Mesenteric fat pad (tissue), 1 donor: ENCODE measurements around the gene SARDH. TPM values are rescaled to one million over a fixed set of nuclear protein-coding genes. Genes with fewer than 3 reads are reported as not detected.

ENCODE experiments used
- DNase-seq: peaks from one replicate; pipeline ENCODE4 v3.0.0-alpha.2; 2020; ENCODE audit warnings: low spot score
- total RNA-seq: library from RNA; stranded (reverse); fragmentation: NEBNext Ultra II Directional; extraction: Animal tissue kit (Norgen Biotek cat#: 25700); gene quantifications from one replicate; pipeline ENCODE4 v1.2.1, GENCODE V29; 2021
- donor health status: DM: yes; HTN: yes; CAD: no.

SARDH gene
- total RNA-seq, 1 donor from 2014 or later: 0.87 TPM

DNA sequence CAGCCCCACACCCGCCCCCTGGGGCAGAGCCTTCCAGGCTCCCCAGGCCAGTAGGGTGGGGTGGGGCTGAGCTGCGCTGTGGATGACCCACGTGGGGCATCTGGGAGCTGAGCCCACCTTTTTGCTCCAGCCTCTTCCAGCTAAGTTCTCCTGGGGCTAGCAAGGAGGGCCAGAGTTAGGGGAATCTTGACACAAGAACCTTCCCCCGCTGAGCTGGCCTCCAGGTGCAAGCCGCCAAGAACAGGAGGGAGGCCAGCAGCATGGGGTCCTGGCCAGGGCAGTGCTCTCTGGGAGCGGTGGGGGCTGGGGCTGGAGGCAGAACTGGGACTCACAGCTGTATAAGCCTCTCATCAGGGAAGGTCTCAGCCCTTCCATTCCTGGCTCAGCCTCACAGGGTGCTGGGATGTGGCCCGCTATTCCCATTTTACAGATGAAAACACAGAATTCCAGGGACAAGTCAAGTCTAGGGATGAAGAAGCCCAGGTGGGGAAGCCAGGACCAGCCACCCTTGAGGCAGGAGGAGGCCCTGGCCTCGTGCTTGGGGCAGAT lies 21.5 kb downstream of the SARDH start:
- DNase-seq: no peak

DNA sequence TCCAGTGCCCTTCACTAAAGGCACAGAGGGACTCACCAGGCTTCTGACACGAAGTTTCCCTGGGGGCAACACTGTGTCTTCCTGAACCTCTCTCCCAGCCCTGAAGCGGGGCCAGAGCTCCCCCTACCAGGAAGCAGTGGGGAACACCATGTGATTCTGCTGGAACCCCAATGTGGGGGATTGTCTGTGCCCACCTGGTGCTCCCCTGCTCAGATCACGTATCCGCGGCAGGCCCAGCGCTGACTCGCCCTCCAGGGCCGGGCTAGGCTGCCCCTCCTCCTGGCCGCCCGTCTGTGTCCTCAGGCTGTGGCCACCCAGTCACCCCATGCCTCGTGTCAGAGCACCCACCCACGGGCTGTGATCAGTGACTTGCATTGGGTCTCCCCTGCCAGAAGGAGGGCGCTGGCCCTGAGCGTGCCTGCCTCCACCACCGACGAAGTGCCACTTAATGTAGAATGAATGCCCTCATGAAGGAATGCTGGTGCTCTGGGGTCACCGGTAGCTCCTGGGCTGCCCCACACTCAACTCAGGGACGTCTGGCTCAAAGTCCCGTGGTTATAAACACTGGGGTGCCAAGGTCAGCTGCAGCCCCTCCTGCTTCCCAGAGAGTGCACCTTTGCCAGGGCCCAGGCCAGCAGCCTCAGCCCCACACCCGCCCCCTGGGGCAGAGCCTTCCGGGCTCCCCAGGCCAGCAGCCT lies 22.1 kb downstream of the SARDH start:
- no peak for DNase-seq

DNA sequence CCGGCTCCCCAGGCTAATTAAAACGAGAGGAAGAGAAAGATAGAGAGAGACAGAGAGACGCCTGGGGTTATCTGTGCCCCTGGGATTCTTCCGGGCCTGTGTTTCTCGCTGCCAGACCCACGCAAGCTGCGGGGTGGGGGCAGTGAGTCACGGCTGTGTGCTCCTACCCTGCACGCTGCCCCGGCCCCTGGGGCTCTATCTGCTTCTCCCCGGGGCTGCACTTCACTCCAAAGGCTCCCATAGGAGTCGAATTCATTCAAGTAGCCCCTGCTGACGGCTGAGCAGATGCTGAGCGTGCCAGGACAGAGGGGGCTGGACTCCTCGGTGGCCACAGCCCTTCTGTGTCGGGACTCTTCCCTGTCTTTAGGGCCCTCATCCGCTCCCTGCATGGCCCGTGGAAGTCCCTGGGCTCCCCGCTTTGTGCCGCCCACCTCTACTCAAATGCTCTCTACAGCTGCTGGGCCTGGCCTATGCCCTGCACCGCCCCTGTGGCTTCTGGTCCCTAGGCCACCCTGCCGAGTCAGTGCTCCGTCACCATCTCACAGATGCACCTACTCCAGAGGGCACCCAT lies 22.8 kb downstream of the SARDH start:
- no peak for DNase-seq

DNA sequence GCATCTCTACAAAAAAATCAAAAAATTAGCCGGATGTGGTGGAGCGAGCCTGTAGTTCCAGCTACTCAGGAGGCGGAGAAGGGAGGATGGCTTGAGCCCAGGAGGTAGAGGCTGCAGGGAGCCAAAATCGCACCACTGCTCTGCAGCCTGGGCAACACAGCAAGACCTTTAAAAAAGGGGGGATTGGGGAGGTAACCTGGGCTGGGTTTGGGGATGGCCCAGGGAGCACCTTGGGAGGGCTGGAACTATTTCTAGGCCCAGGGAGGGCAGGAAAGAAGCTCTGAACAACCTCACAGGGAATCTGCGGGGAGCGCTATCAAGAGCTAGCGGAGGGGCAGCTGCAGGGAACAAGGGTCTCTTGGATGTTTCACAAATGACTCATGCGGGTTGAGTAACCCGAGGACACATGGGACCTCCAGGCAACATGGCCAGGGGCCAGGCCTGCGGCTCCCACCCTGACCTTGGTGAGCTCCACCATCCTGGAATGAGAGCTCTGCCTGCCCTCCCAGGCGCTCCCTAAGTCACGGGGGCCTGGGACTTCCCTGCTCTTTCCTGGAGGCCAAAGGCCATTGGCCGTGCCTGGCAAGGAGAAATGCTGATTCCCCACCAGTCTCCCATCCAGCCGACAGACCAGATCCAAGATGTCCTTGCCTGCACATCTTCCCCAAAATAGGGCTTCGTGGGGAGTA lies 23.4 kb downstream of the SARDH start:
- no peak for DNase-seq

DNA sequence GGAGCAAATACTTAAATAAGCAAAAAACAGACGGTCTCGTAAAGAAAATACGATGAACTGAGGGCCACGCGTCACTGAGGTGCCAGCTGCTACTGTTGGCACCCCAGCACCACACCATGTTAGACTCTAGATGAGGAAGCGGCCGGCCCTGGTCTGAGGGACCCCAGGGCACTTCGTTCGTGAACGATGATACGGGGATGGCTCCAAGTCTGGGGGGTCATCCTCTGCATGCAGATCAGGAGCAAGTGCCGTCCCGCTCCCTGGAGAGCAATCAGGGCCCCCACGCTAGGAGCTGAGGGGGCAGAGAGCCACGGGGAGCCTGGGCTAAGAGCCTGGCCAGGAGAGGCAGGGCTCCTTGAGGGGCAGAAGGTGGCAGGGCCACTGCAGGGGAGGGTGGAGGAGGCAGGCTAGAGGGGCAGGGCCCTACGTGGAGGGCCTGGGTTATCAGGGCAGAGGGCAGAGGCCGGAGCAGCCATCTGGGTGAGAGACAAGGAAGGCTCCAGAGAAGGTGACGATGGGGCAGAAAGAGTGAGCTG lies 24.1 kb downstream of the SARDH start:
- no peak for DNase-seq

DNA sequence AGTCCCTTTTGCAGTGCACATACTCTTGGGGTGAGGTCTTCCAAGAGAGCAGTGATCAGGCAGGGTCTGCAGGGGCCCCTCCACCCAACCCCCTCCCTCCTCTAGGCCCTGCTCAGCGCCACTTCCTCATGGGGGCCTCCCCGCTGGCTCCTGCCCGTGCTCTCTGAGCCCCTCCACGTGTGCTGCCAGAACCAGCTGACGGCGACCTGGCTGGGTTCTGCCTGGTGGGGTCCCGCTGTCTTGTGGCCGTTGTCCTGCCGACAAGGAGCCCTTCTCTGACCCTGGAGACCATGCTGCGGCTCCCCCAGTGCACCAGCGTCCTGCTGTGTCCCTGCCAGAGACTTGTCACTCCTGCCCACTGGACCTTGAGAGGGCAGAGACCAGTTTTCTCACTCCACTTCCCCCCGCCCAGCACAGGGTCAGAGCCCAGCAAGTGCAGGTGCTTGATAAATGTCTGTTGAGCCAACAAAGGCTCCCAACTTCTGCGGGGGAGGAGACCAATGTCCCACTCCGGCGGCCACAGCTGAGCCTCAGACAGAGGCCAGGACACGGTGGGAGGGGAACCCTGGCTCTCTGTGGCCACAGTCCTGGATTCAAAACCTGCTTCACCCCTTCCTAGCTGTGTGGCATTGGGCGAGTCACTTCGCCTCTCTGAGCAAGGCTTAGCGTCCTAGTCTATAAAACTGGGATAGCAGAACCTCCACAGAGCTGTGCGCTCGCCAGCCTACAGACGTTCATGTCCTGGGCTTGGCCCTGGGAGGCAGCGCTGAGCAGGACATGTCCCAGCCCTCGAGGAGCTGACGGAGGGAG lies 24.8 kb downstream of the SARDH start:
- DNase-seq: no peak

DNA sequence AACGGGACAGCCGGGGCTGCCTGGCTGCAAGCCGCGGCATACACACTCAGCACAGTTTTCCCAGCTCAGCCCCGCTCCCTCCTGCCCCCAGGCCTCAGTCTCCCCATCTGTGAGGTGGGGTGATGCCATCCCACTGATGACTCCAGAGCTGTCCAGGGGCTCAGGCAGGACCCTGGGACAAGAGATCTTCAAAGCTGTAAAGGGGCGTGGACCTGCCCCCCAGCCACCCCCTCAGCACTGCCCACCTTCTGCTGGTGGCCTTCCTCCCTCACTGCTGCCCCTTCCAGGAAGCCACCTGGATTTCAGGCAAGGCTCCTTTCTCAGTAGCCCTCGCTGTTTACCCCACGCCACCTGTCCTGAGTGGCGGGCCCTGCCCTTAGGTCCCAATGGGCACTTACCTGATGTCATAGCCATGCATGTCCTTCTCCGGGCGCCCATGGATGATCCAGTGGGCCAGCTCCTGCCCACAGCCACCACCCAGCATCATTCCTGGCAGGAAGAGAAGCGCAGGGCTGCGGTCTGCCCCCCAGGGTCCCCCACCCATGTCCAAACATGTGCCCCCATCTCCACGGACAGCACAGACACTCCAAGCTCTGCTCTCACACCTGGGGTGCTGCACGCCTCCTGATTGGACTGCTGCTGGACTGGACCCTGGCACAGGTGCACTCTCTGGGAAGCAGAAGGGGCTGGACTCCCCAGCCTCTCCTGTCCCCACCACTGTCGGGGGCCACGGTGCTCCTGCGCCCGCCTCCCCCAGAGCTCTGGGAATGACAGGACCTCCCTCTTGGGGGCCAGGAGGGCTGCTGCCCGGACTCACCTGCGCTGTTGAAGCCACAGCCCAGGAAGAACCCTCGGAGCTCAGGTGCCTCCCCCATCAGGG lies 25.7 kb downstream of the SARDH start:
- no peak for DNase-seq

DNA sequence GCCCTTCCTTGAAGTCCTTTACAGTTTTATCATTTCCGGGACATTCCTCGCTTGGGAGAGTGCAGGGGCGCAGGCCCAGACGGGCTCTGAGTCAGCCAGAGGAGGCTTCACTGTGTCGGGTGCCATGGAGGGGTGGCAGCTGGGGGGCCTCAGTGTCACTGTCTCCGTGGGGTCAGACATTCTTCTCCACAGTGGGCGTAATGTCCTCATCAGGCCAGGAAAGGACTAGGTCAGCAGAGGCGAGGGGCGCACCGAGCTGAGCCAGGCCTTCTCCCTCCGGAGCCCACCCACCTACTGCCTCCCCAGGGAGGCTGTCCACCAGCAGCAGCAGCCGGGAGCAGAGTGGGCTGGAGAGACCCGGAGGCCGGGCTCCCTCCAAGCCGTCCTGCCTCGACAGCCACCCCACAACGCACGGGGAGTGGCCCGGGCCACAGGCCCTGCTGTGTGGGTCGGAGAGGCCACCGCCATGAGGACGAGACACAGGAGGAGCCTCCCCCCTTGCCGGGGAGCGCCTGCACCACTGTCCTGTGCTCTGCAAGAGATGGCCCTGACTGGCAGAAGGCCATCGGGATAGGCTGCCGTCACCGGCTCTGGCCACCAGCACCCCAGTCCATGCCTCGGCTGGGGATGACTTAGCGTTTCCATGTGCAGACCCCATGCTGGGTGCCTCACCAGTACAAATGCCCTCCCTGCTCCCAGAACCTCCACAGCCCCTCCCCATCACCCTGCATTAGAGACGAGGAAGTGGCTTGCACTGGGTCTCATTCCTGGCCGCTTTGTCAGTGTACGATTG lies 26.5 kb downstream of the SARDH start:
- no peak for DNase-seq

DNA sequence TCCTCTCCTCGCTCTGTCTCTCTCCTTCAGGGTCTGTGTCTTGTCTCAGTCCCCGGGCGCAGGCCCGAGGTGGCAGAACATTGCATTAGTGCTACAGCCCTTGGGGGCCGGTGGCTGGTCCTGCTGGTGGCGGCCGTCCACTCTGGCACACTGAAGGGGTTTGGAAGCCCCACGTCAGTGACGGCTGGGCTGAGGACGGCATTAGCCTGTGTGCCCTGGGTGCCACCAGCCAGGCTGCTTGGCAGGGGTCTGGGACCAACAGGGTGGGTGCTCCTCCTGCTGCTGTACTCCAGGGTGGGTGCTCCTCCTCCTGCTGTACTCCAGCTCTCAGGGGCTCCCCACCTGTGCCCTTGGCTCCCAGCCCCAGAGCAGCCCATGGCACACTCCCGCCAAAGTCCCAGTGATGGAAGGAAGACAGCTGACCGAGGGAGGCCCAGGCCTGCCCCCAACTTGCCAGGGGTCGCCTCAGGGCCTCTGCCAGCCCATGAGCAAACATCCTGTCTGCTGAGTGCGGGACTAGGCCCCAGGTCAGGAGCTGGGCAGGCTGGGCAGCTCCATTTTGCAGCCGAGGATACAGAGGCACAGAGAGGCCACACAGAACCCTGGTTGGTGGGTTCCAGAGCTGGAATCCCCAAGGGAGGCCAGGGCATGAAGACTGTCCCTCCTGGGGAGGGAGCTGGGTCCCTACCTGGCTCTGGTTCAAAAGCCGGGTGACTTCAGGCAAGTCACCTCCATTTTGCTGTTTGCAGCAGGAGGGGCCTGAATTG lies 27.3 kb downstream of the SARDH start:
- no peak for DNase-seq

DNA sequence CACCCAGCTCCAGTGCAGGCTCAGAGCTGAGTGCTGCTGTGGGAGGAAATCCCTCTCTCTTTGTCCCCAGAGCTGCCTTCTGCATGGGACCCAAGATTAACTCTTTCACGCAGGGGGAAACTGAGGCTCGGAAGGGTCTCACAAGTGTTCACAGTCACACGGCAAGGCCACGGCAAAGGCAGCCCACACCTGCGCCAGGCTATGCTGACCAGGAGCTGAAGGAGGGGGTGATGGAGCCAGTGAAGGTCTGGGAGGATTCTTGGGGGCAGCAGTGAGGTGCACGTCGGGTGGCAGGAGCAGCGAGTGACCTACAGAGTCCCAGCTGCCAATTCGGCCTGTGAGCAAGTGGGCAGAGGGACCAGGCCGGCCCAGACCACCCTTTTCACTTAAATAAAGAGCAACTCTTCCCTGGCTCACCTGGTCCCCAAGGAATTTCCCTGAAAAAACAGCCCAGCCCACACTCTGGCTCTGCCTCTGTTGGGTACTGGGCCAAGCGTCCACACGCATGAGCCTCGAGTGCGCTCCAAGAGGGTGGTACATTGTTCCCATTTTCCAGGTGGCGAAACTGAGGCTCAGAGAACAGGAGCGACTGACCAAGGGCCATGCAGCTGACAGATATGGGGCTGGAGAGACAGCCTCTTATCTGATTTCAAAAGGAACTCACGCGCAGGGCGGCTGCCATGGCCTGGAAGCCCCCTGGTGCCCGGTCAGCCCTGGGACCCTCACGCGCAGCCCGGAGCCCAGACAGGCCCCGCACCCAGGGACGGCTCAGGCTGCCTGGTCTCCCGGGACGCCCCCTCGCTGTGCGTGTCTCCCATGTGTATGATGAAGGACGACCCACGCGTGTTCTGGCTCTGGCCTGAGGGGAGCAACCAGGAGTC lies 28.2 kb downstream of the SARDH start:
- DNase-seq: no peak

DNA sequence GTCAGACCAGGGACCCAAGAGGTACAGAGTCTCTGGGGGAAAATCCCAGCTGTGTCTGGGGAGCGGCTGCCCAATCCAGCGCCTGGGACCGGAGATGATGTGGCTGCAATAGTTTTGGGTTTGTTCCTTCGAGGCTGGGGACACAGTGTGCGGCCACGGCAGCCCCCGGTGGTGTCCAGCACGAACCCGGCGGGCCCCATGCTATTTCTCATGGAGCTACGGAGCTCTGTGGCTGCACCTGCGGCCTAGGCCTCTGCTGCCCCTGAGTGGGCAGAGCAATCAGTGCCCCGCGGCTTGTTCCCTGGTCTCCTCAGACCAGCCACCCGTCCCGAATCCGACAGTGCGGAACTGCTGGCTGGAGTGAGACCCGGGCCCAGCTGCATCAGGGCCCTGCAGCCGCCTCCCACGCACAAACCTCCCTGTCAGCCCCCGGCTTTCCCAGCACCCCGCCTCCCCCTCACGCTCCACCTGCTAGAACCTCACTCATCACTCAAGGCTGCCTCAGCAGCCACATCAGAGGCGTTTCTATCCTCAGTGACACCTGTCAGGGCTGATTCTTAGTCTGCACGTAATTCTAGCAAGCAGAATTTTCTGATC lies 29.0 kb downstream of the SARDH start:
- DNase-seq: no peak

DNA sequence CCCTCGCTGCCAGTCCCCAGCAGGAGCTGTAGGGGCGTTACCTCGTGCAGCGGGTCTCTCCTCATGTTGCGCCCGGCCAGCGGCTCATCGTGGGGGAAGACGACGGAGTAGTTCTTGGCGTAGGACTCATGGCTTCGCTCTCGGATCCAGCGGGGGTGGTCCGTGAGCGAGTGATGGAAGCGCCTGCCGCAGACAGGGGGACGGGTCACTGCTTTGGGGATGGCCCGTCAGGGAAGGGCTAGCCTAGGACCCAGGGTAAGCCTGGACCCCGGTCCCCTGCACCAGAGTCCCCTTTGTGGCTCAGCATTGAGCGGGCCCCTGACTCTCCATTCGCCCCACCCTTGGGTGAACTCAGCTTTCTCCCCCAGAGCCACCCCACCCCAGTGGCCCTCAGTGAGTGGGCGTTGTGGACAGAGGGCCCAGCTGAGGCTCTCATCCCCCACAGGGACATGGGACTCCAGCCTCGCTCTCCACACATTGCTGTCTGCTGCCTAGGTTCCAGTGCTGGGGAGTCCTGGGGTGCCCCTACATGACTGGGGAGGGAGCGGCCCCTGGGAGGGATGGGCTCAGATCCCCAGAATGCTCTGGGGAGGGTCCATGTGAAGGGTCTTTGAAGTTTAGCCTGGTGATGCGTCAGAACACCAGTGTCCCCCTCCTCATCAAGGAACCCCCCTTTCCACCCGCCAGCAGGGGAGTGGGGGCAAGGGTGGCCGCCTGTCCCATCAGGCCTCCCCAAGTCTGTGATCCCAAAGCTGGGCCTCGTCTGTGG lies 29.7 kb downstream of the SARDH start:
- DNase-seq: no peak

DNA sequence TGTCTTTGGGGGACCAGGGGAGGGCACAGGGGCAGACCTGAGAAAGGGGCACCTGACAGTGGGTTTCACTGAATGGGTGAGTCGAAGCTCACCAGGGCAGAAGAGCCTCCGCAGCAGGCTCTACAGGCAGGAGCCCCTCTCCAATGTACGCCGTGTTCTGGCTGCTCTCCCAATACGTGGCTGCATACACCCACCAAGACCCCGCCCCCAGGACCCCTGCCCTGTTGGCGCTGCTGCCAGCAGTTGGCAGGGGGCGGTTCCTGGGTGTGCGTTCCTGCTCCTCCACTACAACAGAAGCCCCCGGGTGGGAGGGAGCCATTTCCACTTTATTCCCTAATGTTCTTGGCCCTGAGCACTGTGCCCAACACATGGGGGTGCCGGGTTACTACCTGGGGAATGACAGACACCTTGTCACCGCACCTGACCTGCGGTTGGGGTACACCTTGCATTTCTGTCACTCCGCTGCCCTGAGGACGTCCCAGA lies 30.3 kb downstream of the SARDH start:
- no peak for DNase-seq

DNA sequence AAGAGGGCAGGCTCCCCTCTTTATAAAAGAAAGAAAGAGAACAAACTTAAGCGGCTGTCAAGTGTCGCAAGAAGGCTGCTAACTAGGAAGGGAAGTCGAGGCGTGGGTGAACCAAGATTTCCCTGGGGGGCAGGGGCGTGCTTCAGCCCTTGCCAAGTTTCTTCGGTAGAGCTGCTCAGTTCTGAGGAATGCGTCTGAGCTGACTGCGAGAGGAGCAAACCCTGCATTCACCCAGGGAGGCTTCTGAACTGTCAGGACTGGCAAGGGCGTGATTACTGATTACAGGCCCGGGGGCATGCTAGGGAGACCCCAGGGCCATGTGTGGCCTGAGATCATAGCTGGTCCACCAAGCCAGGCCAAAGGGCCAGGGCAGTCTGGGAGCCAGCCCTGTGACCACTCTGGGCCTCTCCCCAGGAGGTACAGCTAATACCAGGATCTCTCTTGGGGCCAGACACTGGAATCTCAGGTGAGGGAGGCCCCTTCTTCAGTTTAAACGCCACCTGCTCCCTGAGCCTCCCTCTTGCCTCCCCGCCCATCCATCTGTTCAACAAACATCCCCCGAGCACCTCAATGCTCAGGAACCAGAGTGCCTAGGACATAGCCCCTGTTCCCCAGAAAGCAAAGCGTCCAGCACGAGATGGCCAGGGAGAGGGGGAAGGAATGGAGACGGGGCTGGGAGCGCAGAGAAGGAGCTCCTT lies 30.9 kb downstream of the SARDH start:
- DNase-seq: no peak

DNA sequence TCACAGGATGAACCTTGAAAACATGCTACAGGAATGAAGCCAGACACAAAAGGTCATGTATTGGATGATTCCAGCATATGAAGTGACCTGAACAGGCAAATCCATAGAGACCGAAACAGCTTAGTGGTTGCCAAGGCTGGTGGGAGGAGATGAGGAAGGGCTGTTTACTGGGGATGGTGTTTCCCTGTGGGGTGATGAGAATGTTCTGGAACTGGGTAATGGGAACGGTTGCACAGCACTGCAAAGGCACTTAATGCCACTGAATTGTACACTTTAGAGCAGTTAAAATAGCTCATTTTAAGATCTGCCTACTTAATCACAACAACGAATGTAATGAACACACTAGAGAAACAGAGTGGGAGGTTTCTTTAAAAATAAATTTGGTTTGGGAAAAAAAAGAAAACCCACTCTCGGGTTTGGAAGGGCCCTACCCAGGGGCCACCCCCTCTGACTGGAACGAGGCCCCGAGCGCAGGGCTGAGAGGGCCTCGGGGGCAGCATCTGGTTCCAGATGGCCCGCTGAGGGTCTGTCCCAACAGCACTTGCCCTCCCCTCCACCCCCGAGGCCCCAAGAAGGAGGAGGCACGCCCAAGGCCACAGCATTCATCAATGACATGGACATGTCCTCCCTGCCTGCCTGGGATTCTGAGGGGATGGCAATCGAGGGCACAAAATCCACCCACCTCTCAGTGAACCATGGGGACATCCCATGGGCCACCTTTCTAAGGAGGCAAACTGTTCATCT lies 31.7 kb downstream of the SARDH start:
- DNase-seq: no peak
